Measurements from ENCODE around the gene SENP3.

DNA sequence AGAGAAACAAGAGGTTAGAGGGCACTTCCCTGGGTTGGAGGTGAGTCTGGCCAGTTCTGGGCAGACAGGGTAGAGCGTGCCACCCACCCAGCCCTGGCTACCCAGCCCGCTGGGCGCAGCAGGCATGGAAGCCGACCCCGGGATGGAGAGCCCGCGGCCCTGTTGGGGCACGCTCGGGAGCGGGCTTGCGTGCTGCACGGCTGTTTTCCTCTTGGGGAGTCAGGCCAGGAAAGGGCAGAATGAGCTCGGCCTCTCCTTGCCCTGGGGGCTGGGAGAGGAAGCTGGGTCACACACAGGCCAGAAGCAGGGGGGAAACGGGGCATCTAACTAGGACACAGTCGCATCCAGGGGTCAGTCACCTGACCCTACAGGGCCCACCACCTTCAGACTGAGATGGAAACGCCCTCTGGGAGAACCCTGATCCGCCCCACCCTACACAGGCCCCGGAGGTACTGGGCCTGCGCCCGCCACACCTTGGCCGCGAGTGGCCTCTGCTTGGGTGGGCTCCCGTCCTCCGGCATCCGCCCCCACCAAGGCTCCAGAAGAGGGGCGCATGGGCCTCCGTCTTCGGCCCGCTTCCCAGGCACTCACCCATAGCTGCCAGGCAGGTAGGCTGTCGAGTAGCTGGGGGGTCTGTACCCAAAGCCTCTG is 27.0 kb downstream of the SENP3 start:
- TF ChIP-seq, protein P1, sequence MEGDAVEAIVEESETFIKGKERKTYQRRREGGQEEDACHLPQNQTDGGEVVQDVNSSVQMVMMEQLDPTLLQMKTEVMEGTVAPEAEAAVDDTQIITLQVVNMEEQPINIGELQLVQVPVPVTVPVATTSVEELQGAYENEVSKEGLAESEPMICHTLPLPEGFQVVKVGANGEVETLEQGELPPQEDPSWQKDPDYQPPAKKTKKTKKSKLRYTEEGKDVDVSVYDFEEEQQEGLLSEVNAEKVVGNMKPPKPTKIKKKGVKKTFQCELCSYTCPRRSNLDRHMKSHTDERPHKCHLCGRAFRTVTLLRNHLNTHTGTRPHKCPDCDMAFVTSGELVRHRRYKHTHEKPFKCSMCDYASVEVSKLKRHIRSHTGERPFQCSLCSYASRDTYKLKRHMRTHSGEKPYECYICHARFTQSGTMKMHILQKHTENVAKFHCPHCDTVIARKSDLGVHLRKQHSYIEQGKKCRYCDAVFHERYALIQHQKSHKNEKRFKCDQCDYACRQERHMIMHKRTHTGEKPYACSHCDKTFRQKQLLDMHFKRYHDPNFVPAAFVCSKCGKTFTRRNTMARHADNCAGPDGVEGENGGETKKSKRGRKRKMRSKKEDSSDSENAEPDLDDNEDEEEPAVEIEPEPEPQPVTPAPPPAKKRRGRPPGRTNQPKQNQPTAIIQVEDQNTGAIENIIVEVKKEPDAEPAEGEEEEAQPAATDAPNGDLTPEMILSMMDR (IDR thresholded peaks at IDR 0.05; ENCODE audit: poor library complexity), result no peak
- TF ChIP-seq EZH2 (IDR thresholded peaks at IDR 0.05; ENCODE audit: borderline replicate concordance), result no peak
